A549 treated with ZK216348 at 1 μM for 4 hours (cell line): ENCODE measurements around the gene TCP10L. TPM values are rescaled to one million over a fixed set of nuclear protein-coding genes. Genes with fewer than 3 reads are reported as not detected.

Experiments
- total RNA-seq: library from RNA; stranded (reverse); fragments of 200-300 nt; extraction: Qiagen RNA extraction; gene quantifications from 5 replicates; pipeline ENCODE4 v1.2.3, GENCODE V29; 2022; ENCODE audit warnings: low read depth

The TCP10L gene
- 0.42 to 1.8 TPM (median 0.75 TPM) in 4 of 5 replicates, not detected in the other for total RNA-seq

GRCh38 chr21:32585042-32585710 is at the start of gene TCP10L:
Gene TCP10L (minus strand): TSS chr21:32585523. CDS start chr21:32584304, 1,219 bp downstream.

GRCh38 chr21:32612075-32612998 is 27.0 kb upstream of the TCP10L start, which contains the start of gene CFAP298:
Gene CFAP298 (minus strand): TSS chr21:32612377. CDS start chr21:32612243, 134 bp downstream.

Other genes with a start within 250 kb of the TCP10L start
- gene URB1, start 192.5 kb downstream of the TCP10L start, total RNA-seq: 8.2 to 14.5 TPM (median 12.1 TPM) in 5 replicates
- gene EVA1C, start 172.8 kb downstream of the TCP10L start, total RNA-seq: 44.3 to 60.3 TPM (median 49.2 TPM) in 5 replicates
- 26.5 to 33.4 TPM (median 30.9 TPM) in 5 replicates for gene CFAP298, start 26.9 kb upstream of the TCP10L start, total RNA-seq
- gene SYNJ1, start 142.5 kb upstream of the TCP10L start, total RNA-seq: 2.1 to 4.2 TPM (median 2.8 TPM) in 5 replicates
- 10.6 to 15.8 TPM (median 14.1 TPM) in 5 replicates for gene PAXBP1, start 186.2 kb upstream of the TCP10L start, total RNA-seq